Ovary (tissue), 9 donors: Measurements from ENCODE around the gene KCNMB2. TPM values are rescaled to one million over a fixed set of nuclear protein-coding genes. Genes with fewer than 3 reads are reported as not detected.
"Not testable (repeated sequence)": the region's sequence is repeated elsewhere in the genome, so short reads cannot be mapped to it uniquely, and the experiment has no call there.

Experiments used
- DNase-seq, 5 donors: peaks; one replicate each; pipeline ENCODE4 v3.0.0-alpha.2; 2019 to 2020
- H3K27ac ChIP-seq, 2 donors: fragments of 200-600 bp; one replicate each; pipeline versions ENCODE4 v1.5.1 to v1.8.0; 2019 to 2022
- H3K27me3 ChIP-seq: fragments of 200-600 bp; one replicate; pipeline ENCODE4 v1.8.0; 2022
- H3K36me3 ChIP-seq: fragments of 200-600 bp; sonication (generic); one replicate; pipeline ENCODE4 v1.5.1; 2019
- H3K4me1 ChIP-seq: one replicate; pipeline ENCODE4 v1.8.1; 2013; ENCODE audit warnings: mild to moderate bottlenecking, moderate library complexity; ENCODE audit not compliant: insufficient read depth
- H3K4me3 ChIP-seq: fragments of 200-600 bp; sonication (generic); one replicate; pipeline ENCODE4 v1.5.1; 2017
- H3K9me3 ChIP-seq, 2 donors: fragments of 200-600 bp in 1 of 2; sonication (generic) in 1 of 2; one replicate each; pipeline versions ENCODE4 v1.5.1 to v1.8.1; 2013 to 2019; ENCODE audit warnings: mild to moderate bottlenecking in 1 of 2, moderate library complexity in 1 of 2
- EP300 ChIP-seq: sonication (generic); formaldehyde crosslinking; IDR thresholded peaks from one replicate; pipeline ENCODE4 v1.6.1; 2017; ENCODE audit warnings: antibody characterized with exemption
- POLR2A ChIP-seq: fragments of 450-650 bp; IDR thresholded peaks from one replicate; pipeline ENCODE4 v1.6.1; 2017; ENCODE audit warnings: antibody characterized with exemption, mild to moderate bottlenecking, moderate library complexity
- WGBS, 3 donors: extraction: QIAGEN DNeasy Blood & Tissue Kit in 1 of 3; methylation state at CpG; one replicate each; pipeline versions ENCODE4 v1.1.5 to v1.1.7; 2013 to 2017; 5-methylcytosine and 5-hydroxymethylcytosine counted together
- intact Hi-C, 4 donors: fragments of 100-400 bp; cut with DNase I; formaldehyde crosslinking; loops; one replicate each; pipeline versions ENCODE4 v1.11.0 to v1.15.1; 2022 to 2023
- polyA plus RNA-seq, 2 donors: library from polyadenylated mRNA; stranded (reverse); fragments of 200-250 nt in 1 of 2; fragments of 350-450 nt in 1 of 2; fragmentation: Illumina TruSeq in 1 of 2; extraction: RNeasy Lipid Tissue Mini Kit (QIAGEN cat#74804) in 1 of 2; gene quantifications; one replicate each; pipeline ENCODE4 v1.2.3, GENCODE V29; 2013 to 2014
- total RNA-seq, 7 donors: library from RNA; depleted of rRNA in 2 of 7; stranded (reverse); fragments of >200 nt in 2 of 7; fragmentation: NEBNext Ultra II Directional in 3 of 7; extraction: Animal tissue kit (Norgen Biotek cat#: 25700) in 3 of 7; gene quantifications; one replicate each; pipeline versions ENCODE4 v1.1.0 to v1.2.4, GENCODE V29; 2016 to 2023
- TF ChIP-seq, protein P1 (sequence below), 3 donors: fragments of 450-650 bp in 2 of 3; fragments of 200-600 bp in 1 of 3; IDR thresholded peaks; one replicate each; pipeline versions ENCODE4 v1.5.1 to v1.8.0; 2016 to 2022; ENCODE audit warnings: antibody characterized with exemption in 3 of 3, mild to moderate bottlenecking in 1 of 3
- donor health status: DM: no; HTN: no; CAD: no; lungs with moderate emphysema.
- donor health status: DM: no; HTN: no; CAD: no.
- donor health status: Bipolar disorder and iron deficiency.
- donor health status: DM: yes; HTN: yes; CAD: no.
- donor health status: DM: no; HTN: no; CAD: no.
- donor health status: DM: yes; HTN: yes; CAD: no.

Gene KCNMB2
- total and polyA plus RNA-seq, 9 donors, result 5.7 to 11.6 (median 7.5) TPM

GRCh38 chr3:178540184-178540583, 3.9 kb downstream of the KCNMB2 start:
- intact Hi-C loops, result no loop called here
- no peaks in the 10 kb centered on the region for H3K9me3 ChIP-seq
- H3K4me3 ChIP-seq, result no peak overlapping the region
- DNase-seq, result no peak
- no peak for TF ChIP-seq EP300
- TF ChIP-seq POLR2A, result no peak
- TF ChIP-seq, protein P1, sequence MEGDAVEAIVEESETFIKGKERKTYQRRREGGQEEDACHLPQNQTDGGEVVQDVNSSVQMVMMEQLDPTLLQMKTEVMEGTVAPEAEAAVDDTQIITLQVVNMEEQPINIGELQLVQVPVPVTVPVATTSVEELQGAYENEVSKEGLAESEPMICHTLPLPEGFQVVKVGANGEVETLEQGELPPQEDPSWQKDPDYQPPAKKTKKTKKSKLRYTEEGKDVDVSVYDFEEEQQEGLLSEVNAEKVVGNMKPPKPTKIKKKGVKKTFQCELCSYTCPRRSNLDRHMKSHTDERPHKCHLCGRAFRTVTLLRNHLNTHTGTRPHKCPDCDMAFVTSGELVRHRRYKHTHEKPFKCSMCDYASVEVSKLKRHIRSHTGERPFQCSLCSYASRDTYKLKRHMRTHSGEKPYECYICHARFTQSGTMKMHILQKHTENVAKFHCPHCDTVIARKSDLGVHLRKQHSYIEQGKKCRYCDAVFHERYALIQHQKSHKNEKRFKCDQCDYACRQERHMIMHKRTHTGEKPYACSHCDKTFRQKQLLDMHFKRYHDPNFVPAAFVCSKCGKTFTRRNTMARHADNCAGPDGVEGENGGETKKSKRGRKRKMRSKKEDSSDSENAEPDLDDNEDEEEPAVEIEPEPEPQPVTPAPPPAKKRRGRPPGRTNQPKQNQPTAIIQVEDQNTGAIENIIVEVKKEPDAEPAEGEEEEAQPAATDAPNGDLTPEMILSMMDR (IDR thresholded peaks at IDR 0.05), result no peak
- H3K4me1 ChIP-seq, result peaks cover 2% of the 10 kb centered on the region
- no peaks in the 10 kb centered on the region for H3K36me3 ChIP-seq
- H3K27me3 ChIP-seq, result no peaks in the 10 kb centered on the region
- no peak overlapping the region for H3K27ac ChIP-seq
- WGBS, 3 donors, result 93 to 98% (median 94%) methylated on average over 3 of the region's 3 CpGs

DNA sequence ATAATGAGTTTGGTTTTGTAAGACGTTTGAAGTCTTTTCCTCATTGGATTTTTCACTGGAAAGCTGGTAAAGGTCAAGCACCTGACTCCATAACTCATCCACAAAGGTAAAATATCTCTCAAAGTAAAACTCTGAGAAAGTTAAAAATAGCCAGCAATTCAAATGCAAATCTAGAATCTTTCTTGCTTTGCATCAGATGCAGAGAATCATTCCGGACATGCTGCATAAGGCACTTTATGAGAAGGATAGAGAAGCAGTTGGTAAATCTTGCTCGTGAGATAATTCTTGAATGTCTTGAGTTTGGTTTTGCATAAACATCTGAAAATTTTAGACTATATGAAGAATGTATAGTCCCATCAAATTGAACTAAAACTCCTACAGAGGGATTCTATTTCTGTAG, 9.1 kb downstream of the KCNMB2 start:
- Histone ChIP-seq H3K36me3 (no peaks in the 10 kb centered on the region), H3K4me3 (no peak overlapping the region), H3K4me1 (no peaks in the 10 kb centered on the region), H3K27ac (no peak overlapping the region), H3K27me3 (no peaks in the 10 kb centered on the region), H3K9me3 (no peaks in the 10 kb centered on the region)
- intact Hi-C loops, result no loop called here
- WGBS, 3 donors, result 83 to 90% (median 86%) methylated on average over 3 of the region's 3 CpGs
- DNase-seq, result no peak
- TF ChIP-seq, protein P1 (IDR thresholded peaks at IDR 0.05), result no peak
- TF ChIP-seq POLR2A (no peak), EP300 (no peak)

DNA sequence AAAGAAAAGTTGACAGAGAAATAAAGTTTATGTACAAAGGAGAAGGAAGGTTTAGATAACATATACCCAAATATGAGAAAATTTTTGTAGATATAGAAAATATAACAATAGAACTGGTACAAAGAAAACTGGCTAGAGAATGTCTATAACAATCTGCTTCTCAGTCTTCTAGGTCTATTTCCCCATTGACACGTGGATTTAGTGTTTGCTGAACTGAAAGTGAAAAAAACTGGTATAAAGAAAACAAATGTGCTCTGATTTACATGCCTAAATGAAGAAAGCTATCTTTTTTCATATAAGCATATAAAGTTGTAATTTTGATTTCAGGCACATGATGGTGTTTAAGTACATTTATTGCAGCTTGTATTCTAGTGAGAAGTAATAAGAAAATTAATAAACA, 9.8 kb downstream of the KCNMB2 start:
- no peak overlapping the region for H3K4me3 ChIP-seq
- 15 to 29% (median 22%) methylated on average over 1 of the region's 1 CpG for WGBS, 3 donors
- no peaks in the 10 kb centered on the region for H3K27me3 ChIP-seq
- H3K27ac ChIP-seq, result no peak overlapping the region
- no peaks in the 10 kb centered on the region for H3K4me1 ChIP-seq
- H3K9me3 ChIP-seq, result no peaks in the 10 kb centered on the region
- no peak for DNase-seq
- intact Hi-C loops, result no loop called here
- no peak for TF ChIP-seq EP300
- TF ChIP-seq, protein P1 (IDR thresholded peaks at IDR 0.05), result no peak
- TF ChIP-seq POLR2A, result no peak
- H3K36me3 ChIP-seq, result no peaks in the 10 kb centered on the region

DNA sequence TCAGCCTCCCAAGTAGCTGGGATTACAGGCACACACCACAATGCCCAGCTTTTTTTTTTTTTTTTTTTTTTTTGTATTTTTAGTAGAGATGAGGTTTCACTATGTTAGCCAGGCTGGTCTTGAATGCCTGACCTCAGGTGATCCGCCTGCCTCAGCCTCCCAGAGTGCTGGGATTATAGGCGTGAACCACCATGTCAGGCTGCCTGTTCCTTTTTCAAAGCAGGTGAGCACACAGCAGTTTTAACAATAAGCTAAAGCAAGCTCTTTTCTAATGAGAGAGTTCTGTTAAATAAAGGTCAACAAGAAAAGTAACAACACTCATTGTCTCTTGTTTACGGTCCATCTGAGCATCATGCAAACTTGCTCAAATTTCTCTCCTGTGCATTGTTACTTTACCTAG, 13.2 kb downstream of the KCNMB2 start:
- H3K36me3 ChIP-seq, H3K27ac ChIP-seq, H3K4me1 ChIP-seq, intact Hi-C loops, DNase-seq, H3K27me3 ChIP-seq, H3K4me3 ChIP-seq, H3K9me3 ChIP-seq: not testable (repeated sequence)
- WGBS, 3 donors, result 74 to 99% (median 91%) methylated on average over 3 of the region's 3 CpGs

DNA sequence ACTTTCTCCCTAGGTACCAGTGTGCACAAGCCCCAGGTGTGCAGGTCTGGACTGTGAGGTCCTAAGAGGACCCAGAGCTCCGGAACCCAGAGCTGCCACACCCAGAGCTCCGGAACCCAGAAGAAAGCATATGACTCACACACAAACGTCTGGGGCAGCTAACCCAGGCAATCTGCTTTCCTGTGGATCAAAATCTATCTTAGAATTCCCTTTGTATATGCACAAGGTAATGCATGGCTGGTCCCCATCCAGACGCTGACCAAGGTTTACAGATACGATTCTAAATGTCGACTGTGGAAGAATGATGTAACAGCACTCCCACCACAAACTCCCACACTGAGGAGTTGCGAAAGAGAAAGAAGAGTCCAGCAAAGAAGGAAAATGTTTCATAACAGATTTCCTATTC, 15.7 kb downstream of the KCNMB2 start:
- H3K27me3 ChIP-seq, result no peaks in the 10 kb centered on the region
- no peaks in the 10 kb centered on the region for H3K36me3 ChIP-seq
- no peak overlapping the region for H3K4me3 ChIP-seq
- peak overlapping the region in 1 of 2 donors; percentile 57 for H3K27ac ChIP-seq
- no peaks in the 10 kb centered on the region for H3K9me3 ChIP-seq
- peaks cover 2% of the 10 kb centered on the region for H3K4me1 ChIP-seq
- TF ChIP-seq, protein P1 (IDR thresholded peaks at IDR 0.05), result no peak
- TF ChIP-seq EP300 (no peak), POLR2A (no peak)
- intact Hi-C loops, result no loop called here
- WGBS, 3 donors, result 5 to 12% (median 8%) methylated on average over 7 of the region's 7 CpGs
- peak; percentile 36 to 79 (median 53) for DNase-seq
